Kidney tubule cell (primary cell): ENCODE results near the gene NDUFAF3.

Source experiments
- DNase-seq: peaks from one replicate; pipeline ENCODE4 v3.0.0-alpha.2; 2018; ENCODE audit warnings: low spot score

Gene NDUFAF3

GRCh38 chr3:49054344-49054862, 32.5 kb downstream of the NDUFAF3 start:
- DNase-seq = no peak

- no peak for DNase-seq
Measured at GRCh38 chr3:49057268-49057667, 35.3 kb downstream of the NDUFAF3 start.

- DNase-seq = no peak
Measured at GRCh38 chr3:49058011-49058410, 36.1 kb downstream of the NDUFAF3 start.
